ENCODE results near the gene GSDMA.
"Not testable (repeated sequence)": the region's sequence is repeated elsewhere in the genome, so short reads cannot be mapped to it uniquely, and the experiment has no call there.

GSDMA gene

GRCh38 chr17:39999067-39999466 is 36.3 kb downstream of the GSDMA start:
- no peak for DNase-seq

GRCh38 chr17:40000161-40000560 is 37.4 kb downstream of the GSDMA start:
- DNase-seq = no peak

- DNase-seq = not testable (repeated sequence)
Measured at GRCh38 chr17:40001335-40001734, 38.5 kb downstream of the GSDMA start.

- no peak for DNase-seq
Measured at GRCh38 chr17:40004072-40004471, 41.3 kb downstream of the GSDMA start.

GRCh38 chr17:40004712-40005111 is 41.9 kb downstream of the GSDMA start:
- DNase-seq = no peak

GRCh38 chr17:40005520-40005919 is 42.7 kb downstream of the GSDMA start:
- DNase-seq = no peak

GRCh38 chr17:40010946-40011500 is 48.2 kb downstream of the GSDMA start:
- DNase-seq = not testable (repeated sequence)

- DNase-seq = not testable (repeated sequence)
Measured at GRCh38 chr17:40012017-40012647, 49.3 kb downstream of the GSDMA start.

GRCh38 chr17:40014375-40014980 is 51.7 kb downstream of the GSDMA start:
- DNase-seq = no peak

GRCh38 chr17:40015005-40015997 is 52.5 kb downstream of the GSDMA start, which contains the start of gene CSF3:
Gene CSF3, plus strand, starts transcription at chr17:40015440. Its CDS starts 35 bp downstream, at chr17:40015475.
- DNase-seq = no peak

- DNase-seq = no peak
Measured at GRCh38 chr17:40015998-40016985, 53.5 kb downstream of the GSDMA start.

GRCh38 chr17:40017422-40018080 is 54.7 kb downstream of the GSDMA start:
- DNase-seq = no peak

GRCh38 chr17:40018211-40019121 is 55.7 kb downstream of the GSDMA start:
- no peak for DNase-seq

GRCh38 chr17:40019140-40019991 is 56.6 kb downstream of the GSDMA start:
- DNase-seq = no peak

- no peak for DNase-seq
Measured at GRCh38 chr17:40020146-40020545, 57.3 kb downstream of the GSDMA start.

- DNase-seq = no peak
Measured at GRCh38 chr17:40021451-40021971, 58.7 kb downstream of the GSDMA start.

GRCh38 chr17:40022497-40022896 is 59.7 kb downstream of the GSDMA start:
- DNase-seq = no peak

- no peak for DNase-seq
Measured at GRCh38 chr17:40022961-40023541, 60.2 kb downstream of the GSDMA start.
